HCT116 (cell line): ENCODE results near the gene WRAP53. TPM values are rescaled to one million over a fixed set of nuclear protein-coding genes. Genes with fewer than 3 reads are reported as not detected.

Experiments
- ATAC-seq: fragments of 200-7000 bp; cut with Tn5 transposase; 2 replicates; pipeline ENCODE4 v1.9.1; 2020; ENCODE audit warnings: mild to moderate bottlenecking, moderate library complexity
- BruUV-seq: library from RNA; stranded (reverse); fragments of 400-500 nt; replicated peaks from 2 replicates; lab custom pipeline; 2021; lab: Mats Ljungman, UMichigan
- CTCF ChIA-PET: fragments of 300-600 bp; sonication (Branson Sonifier 250); formaldehyde crosslinking; loops from one replicate; lab custom pipeline; 2021; ENCODE audit warnings: antibody characterized with exemption; lab: Charles Lee
- POLR2A ChIA-PET: fragments of 300-600, 350-600 bp; sonication (Branson Sonifier 250); formaldehyde crosslinking; loops from one replicate; lab custom pipeline; 2021; ENCODE audit warnings: antibody characterized with exemption; lab: Charles Lee
- RAD21 ChIA-PET, 2 experiments: fragments of 300-600 bp; sonication (Branson Sonifier 250); formaldehyde crosslinking; loops; one replicate each; lab custom pipeline; 2023; ENCODE audit warnings: low total read pairs in 2 of 2; ENCODE audit not compliant: uncharacterized antibody in 2 of 2, unreplicated experiment in 2 of 2, low non-redundant PET in 1 of 2; lab: Charles Lee
- DNase-seq: peaks from one replicate; pipeline ENCODE4 v3.0.0-alpha.2; 2010; ENCODE audit warnings: low read depth, low spot score
- H2AFZ ChIP-seq: fragments of 200-600 bp; shearing (Covaris generic), sonication (generic); 2 replicates; pipeline ENCODE4 v1.6.1; 2017; ENCODE audit warnings: low read depth, mixed run types, mixed read lengths, antibody characterized with exemption, low read length; ENCODE audit not compliant: poor library complexity, severe bottlenecking
- H3K27ac ChIP-seq: 2 replicates; pipeline ENCODE4 v1.5.1; 2012; ENCODE audit warnings: low read depth, low read length
- H3K27me3 ChIP-seq: fragments of 200-600 bp; sonication (generic); 2 replicates; pipeline ENCODE4 v1.6.1; 2016; ENCODE audit warnings: mixed run types, low read length, mixed read lengths; ENCODE audit not compliant: insufficient read depth
- H3K36me3 ChIP-seq, 2 experiments: fragments of 200-500 bp in 1 of 2; fragments of 200-600 bp in 1 of 2; sonication (Bioruptor generic) in 1 of 2; sonication (generic) in 1 of 2; 2 replicates each; pipeline versions ENCODE4 v1.5.1 to v1.6.1; 2014 to 2016; ENCODE audit warnings: low read length in 2 of 2, inconsistent platforms in 1 of 2, mixed read lengths in 1 of 2, mixed run types in 1 of 2; ENCODE audit not compliant: insufficient read depth in 2 of 2, control insufficient read depth in 1 of 2
- H3K4me1 ChIP-seq, 2 experiments: fragments of 200-600 bp in 1 of 2; sonication (generic) in 1 of 2; 2 replicates each; pipeline versions ENCODE4 v1.5.1 to v1.6.1; 2012 to 2017; ENCODE audit warnings: low read length in 2 of 2, inconsistent platforms in 1 of 2, mild to moderate bottlenecking in 1 of 2, mixed read lengths in 1 of 2, mixed run types in 1 of 2, moderate library complexity in 1 of 2; ENCODE audit not compliant: insufficient read depth in 2 of 2, control insufficient read depth in 1 of 2
- H3K4me2 ChIP-seq: fragments of 200-600 bp; sonication (generic); 2 replicates; pipeline ENCODE4 v1.6.1; 2017; ENCODE audit warnings: mixed run types, low read length, mixed read lengths
- H3K4me3 ChIP-seq, 2 experiments: fragments of 200-600 bp in 1 of 2; sonication (generic) in 1 of 2; replicated peaks in 1 of 2; 2 replicates each; pipeline ENCODE4 v1.5.1; 2011 to 2016; ENCODE audit warnings: low read length in 2 of 2, control low read depth in 1 of 2, low read depth in 1 of 2, mild to moderate bottlenecking in 1 of 2, mixed read lengths in 1 of 2, mixed run types in 1 of 2
- H3K79me2 ChIP-seq: fragments of 200-600 bp; sonication (generic); 2 replicates; pipeline ENCODE4 v1.6.1; 2017; ENCODE audit warnings: mild to moderate bottlenecking, mixed run types, low read length, moderate library complexity, mixed read lengths; ENCODE audit not compliant: insufficient read depth
- H3K9ac ChIP-seq: fragments of 200-600 bp; sonication (generic); 2 replicates; pipeline ENCODE4 v1.6.1; 2016; ENCODE audit warnings: low read length, mixed read lengths
- H3K9me2 ChIP-seq: fragments of 200-600 bp; sonication (generic), shearing (Covaris generic); 2 replicates; pipeline ENCODE4 v1.6.1; 2017; ENCODE audit warnings: mixed run types, mild to moderate bottlenecking, moderate library complexity; ENCODE audit not compliant: insufficient read depth
- H3K9me3 ChIP-seq, 2 experiments: fragments of 200-500 bp in 1 of 2; fragments of 200-600 bp in 1 of 2; sonication (Bioruptor generic) in 1 of 2; sonication (generic) in 1 of 2; 2 replicates each; pipeline ENCODE4 v1.6.1; 2014 to 2017; ENCODE audit warnings: low read length in 2 of 2, mixed read lengths in 2 of 2, inconsistent platforms in 1 of 2, low read depth in 1 of 2, mild to moderate bottlenecking in 1 of 2, mixed run types in 1 of 2, moderate library complexity in 1 of 2; ENCODE audit not compliant: control insufficient read depth in 1 of 2, insufficient read depth in 1 of 2
- H4K20me1 ChIP-seq: fragments of 200-600 bp; sonication (generic), shearing (Covaris generic); 2 replicates; pipeline ENCODE4 v1.6.1; 2017; ENCODE audit warnings: mixed run types, mild to moderate bottlenecking, moderate library complexity; ENCODE audit not compliant: insufficient read depth
- ATF3 ChIP-seq: IDR thresholded peaks from 2 replicates; pipeline ENCODE4 v1.6.1; 2012
- CBX3 ChIP-seq: IDR thresholded peaks from 2 replicates; pipeline ENCODE4 v1.6.1; 2012; ENCODE audit warnings: low read depth
- CEBPB ChIP-seq: IDR thresholded peaks from 2 replicates; pipeline ENCODE4 v1.6.1; 2012; ENCODE audit warnings: low read depth
- CTCF ChIP-seq, 3 experiments: fragments of 200-600 bp in 1 of 3; sonication (generic) in 1 of 3; IDR thresholded peaks in 2 of 3; conservative IDR thresholded peaks in 1 of 3; 2 replicates each; pipeline ENCODE4 v1.5.1; 2012 to 2017; ENCODE audit warnings: low read depth in 2 of 3, low read length in 2 of 3, antibody characterized with exemption in 1 of 3, borderline replicate concordance in 1 of 3, control low read depth in 1 of 3, mild to moderate bottlenecking in 1 of 3, mixed read lengths in 1 of 3, mixed run types in 1 of 3, moderate library complexity in 1 of 3; ENCODE audit not compliant: insufficient read depth in 1 of 3
- EGR1 ChIP-seq: IDR thresholded peaks from 2 replicates; pipeline ENCODE4 v1.6.1; 2012; ENCODE audit warnings: low read depth
- EZH2phosphoT487 ChIP-seq: fragments of 200-600 bp; IDR thresholded peaks from 2 replicates; pipeline ENCODE4 v1.6.1; 2018; ENCODE audit warnings: antibody characterized with exemption, borderline replicate concordance
- MAX ChIP-seq: IDR thresholded peaks from 2 replicates; pipeline ENCODE4 v1.6.1; 2012
- RAD21 ChIP-seq: IDR thresholded peaks from 2 replicates; pipeline ENCODE4 v1.6.1; 2012; ENCODE audit warnings: low read depth, mild to moderate bottlenecking
- REST ChIP-seq: IDR thresholded peaks from 2 replicates; pipeline ENCODE4 v1.6.1; 2012; ENCODE audit warnings: low read depth
- SIN3A ChIP-seq: IDR thresholded peaks from 2 replicates; pipeline ENCODE4 v1.6.1; 2012; ENCODE audit warnings: low read depth
- SP1 ChIP-seq: IDR thresholded peaks from 2 replicates; pipeline ENCODE4 v1.6.1; 2012; ENCODE audit warnings: low read depth
- SRF ChIP-seq: IDR thresholded peaks from 2 replicates; pipeline ENCODE4 v1.6.1; 2012; ENCODE audit warnings: low read depth
- TCF7L2 ChIP-seq: IDR thresholded peaks from 2 replicates; pipeline ENCODE4 v1.7.0; 2011; ENCODE audit warnings: borderline replicate concordance, inconsistent platforms; ENCODE audit not compliant: insufficient read depth, insufficient read length; ENCODE audit errors: extremely low read depth
- ZFX ChIP-seq: fragments of 450-650 bp; IDR thresholded peaks from 2 replicates; pipeline ENCODE4 v1.6.1; 2017
- intact Hi-C: fragments of 100-400 bp; cut with micrococcal nuclease; formaldehyde crosslinking; loops from 2 replicates; pipeline ENCODE4 v1.10.0; 2022
- total RNA-seq: library from RNA; stranded (reverse); gene quantifications from one replicate; pipeline ENCODE4 v1.2.1, GENCODE V29; 2021; ENCODE audit not compliant: unreplicated experiment

The WRAP53 gene
- total RNA-seq, 1 experiment from 2014 or later: 28.8 TPM

- no peaks in the 10 kb centered on the region for H3K36me3 ChIP-seq
- H3K9me3 ChIP-seq: no peaks in the 10 kb centered on the region
- H3K4me2 ChIP-seq: no peak overlapping the region
- no peak overlapping the region for H3K9ac ChIP-seq
- ATAC-seq (no peak), DNase-seq (no peak)
- H3K27ac ChIP-seq: no peak overlapping the region
- ChIA-PET CTCF (no interaction called here), POLR2A (no interaction called here), RAD21 (no interaction called here)
- intact Hi-C loops: no loop called here
- H3K79me2 ChIP-seq: no peaks in the 10 kb centered on the region
- H3K4me3 ChIP-seq: no peak overlapping the region
- no peaks in the 10 kb centered on the region for H3K27me3 ChIP-seq
- H4K20me1 ChIP-seq: no peaks in the 10 kb centered on the region
- BruUV-seq: no TSS peak
- no peak for TF ChIP-seq TCF7L2
- TF ChIP-seq CBX3: no peak
- no peak for TF ChIP-seq CEBPB
- no peak for TF ChIP-seq MAX
- TF ChIP-seq EZH2phosphoT487: no peak
- no peak for TF ChIP-seq REST
- TF ChIP-seq CTCF (IDR thresholded peaks at IDR 0.05 in 2 of 3, conservative IDR thresholded peaks at IDR 0.05 in 1 of 3; ENCODE audit: borderline replicate concordance in 1 of 3, insufficient read depth in 1 of 3, low read depth in 2 of 3, low read length in 2 of 3): no peak
- no peak for TF ChIP-seq EGR1
- TF ChIP-seq RAD21: no peak
- no peak for TF ChIP-seq ATF3
- no peak for TF ChIP-seq ZFX
- no peak for TF ChIP-seq SRF
- TF ChIP-seq SIN3A: no peak
- no peak for TF ChIP-seq SP1
- no peak overlapping the region for H2AFZ ChIP-seq
- H3K4me1 ChIP-seq: peaks cover 8 to 24% of the 10 kb centered on the region in 2 experiments
- 0 out of 2 replicates have a peak, but pooled peaks cover 3% of the 10 kb centered on the region for H3K9me2 ChIP-seq
Measured at GRCh38 chr17:7712111-7712771, 24.0 kb downstream of the WRAP53 start.
